GM21367 (cell line): ENCODE results near the gene VPREB3.

Experiments used
- ATAC-seq: cut with Tn5 transposase; IDR thresholded peaks from one replicate; pipeline ENCODE4 v1.9.1; 2021; ENCODE audit not compliant: unreplicated experiment

Gene VPREB3

DNA sequence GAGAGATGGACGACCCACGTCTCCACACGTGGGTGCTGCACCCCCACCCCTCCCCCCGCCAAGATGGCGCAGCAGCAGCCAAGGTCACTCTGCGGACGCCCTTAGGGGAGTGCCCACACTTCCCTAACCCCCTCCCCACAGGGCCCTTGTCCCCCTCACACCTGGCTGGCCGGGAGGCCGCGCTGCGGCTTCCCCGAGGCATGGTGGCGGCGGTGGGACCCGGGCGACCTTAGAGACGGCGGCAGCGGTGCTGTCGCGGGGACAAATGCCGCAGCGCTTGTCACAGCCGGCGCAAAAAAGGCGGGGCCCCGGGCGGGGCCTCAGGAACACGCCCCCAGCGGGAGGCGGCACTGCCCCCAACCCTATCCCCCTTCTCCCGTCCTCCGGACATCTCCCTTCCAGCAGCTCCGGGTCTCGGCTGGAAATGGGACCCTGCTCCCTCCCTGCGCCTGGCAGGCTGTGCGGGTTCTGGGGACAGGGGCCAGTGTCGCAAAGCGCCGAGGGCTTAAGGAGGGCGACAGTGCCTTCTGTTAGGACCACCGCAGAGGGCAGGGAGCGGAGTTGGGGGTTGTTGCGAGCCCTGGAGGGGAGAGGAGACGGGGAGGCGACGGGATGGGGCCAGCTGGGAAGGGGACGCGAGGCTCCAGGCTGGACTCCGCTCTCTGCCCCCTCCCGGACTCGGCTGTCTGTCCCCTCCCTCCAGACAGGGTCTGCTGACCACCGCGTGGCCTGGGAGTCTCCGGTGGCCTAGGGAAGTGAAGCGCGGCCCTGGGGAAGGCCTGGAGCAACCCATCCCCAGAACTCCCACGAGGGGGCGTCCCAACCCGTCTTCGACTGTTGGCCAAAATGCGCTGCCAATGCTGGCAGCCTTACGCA, 13.7 kb upstream of the VPREB3 start, which contains the start of gene CHCHD10:
CHCHD10 (minus strand) TSS at position 300 of the 876 bp plus-strand sequence; CDS start at position 202, 98 bp downstream.
- ATAC-seq, result no peak

DNA sequence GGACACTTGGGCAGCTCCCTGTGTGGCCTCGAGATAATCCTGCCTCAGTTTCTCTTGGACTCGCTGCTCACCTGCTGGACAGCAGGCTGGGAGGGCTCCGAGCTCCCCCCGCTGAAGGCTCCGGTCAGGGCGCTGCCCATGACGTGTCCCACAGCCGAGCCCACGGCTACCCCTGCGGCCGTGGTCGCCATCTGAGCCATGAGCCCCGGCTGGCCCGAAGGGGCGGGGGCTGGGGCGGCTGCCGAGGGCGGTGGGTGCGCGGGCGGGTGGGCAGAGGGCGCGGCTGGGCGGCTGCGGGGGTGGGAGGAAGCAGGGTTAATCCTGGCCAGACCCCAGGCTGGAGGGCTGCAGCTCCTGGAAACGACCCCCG, 13.1 kb upstream of the VPREB3 start:
- no peak for ATAC-seq

DNA sequence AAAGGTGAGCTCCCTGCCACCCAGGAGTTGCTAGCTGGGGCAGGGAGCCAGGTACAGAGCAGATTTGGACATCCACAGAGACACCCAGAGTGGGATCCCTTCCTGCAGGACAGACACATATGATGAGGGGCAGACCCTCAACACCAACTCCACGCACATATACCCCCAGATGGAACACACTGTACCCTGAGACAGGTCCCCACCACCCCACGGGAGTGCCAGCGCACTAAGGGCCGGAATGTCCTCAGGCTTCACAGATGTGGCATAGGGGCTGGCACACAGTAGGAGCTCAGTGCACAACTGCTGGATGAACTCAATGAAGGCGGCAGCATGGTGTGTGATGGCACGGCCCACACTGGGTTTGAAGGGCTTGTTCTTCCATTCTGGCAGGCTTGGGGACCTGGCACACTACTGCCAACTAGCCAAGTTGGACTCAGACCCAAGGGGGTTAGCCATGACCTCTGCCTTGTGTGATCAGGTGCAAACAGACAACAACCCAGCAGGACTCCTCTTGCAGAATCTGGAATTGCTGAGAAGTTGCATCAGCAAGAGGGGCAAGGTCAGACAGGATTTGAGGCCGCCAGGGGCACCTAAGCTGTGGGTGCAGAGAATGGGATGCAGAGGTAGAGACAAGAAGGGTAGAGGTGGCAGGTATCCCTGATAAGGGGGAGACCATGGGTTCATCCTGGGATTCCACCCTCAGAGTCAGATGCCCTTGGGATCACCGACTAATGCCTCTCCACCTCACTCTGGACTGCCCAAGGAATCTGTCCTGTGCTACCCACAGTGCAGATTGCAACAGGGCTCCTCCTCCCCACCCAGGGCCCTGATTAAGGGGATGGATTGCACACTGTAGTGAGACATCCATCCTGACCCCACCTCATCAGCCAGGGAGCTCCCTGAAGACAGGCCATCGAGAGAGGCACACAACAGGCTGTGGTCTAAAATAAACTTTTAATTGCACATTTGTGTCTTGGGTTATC, 11.0 kb upstream of the VPREB3 start:
- ATAC-seq, result no peak

DNA sequence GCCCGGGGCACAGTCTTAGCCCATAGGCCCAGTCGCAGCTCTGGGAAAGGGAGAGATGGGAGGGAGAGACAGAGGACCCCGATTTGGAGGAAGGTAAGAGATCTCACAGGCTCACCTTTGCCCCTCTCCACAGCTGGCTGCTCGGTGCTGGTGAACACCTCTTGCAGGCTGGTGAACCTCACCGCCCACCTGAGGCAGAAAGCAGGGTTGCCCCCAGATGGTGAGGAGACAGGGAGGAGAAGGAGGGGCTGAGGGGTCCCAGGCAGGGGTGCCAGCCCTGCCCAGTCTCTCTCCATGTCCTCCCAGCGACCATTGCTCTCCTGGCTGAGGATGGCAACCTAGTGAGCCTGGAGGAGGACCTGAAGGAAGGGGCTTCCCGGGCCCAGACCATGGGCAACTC, 9.7 kb upstream of the VPREB3 start:
- ATAC-seq, result no peak

DNA sequence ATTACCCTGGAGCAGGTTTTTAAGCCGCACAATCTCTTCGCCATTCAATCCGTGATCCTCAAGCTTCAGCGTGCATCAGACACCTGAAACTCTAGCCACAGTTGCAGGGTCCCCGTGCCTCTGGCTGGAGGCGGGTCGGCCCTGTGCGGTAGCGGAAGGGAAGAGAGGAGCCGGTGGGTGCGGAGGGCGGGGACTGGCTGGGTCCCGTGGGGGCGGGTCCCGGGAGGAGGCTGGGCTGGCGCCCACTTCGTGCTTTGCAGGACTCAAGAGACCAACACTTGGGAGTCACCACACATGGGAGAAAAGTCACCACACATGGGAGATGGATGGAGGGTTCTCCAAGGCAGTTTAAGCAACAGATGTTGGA, 9.3 kb upstream of the VPREB3 start:
- ATAC-seq, result no peak

DNA sequence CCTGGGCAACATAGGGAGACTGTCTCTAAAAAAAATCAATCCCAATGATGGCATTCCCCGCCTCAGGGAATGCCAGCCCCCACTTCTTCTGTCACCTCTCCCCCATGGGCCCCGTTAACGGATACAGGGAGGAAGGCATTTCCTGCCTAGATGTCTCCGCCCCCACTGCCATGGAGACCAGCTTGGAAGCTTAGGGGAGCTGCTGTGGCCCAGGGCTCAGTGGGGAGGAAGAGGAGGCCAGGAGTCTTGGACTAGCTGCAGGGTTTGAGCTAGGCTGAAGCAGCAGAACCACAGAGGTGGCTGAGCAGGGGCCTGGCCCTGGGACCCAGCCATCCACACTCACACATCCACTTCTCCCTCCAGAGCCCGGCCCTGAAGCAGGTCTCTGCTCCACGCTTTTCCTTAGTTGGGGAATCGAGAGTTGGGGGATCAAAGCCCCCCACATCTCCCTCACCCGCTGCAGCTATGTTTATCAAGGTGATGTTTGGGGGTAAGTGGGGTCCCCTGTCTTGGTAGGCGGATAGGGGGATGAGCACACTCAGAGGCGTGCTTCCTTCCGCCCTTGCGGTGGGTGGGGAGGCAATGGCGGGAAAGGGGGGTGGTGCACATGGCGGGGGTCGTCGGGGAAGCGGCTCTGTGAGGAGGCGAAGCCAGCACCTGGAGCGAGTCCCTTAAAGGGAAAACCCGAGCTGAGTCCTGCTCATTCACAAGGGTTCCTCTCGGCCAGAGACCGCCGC, 8.8 kb upstream of the VPREB3 start, which contains the start of gene C22orf15:
C22orf15 (plus strand) TSS at position 149 of the 737 bp plus-strand sequence; CDS start at position 466, 317 bp downstream.
- ATAC-seq, result no peak

DNA sequence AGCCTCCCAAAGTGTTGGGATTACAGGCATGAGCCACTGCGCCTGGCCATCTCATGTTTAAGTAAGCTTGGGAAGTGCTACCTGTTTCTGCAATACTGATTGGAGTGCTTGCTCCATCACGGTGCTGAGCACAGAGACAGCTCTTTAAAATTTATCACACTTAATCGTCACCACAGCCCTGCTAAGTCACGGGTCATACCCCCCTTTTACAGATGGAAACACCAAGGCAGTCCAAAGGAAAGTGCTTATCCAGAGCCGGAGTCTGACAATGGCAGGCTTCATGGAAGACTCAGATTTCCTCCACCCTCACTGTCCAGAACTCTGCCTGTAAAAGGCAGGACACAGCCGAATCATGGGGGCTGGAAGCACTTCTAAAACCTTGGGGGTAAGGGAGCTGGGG, 5.8 kb upstream of the VPREB3 start:
- ATAC-seq, result no peak

DNA sequence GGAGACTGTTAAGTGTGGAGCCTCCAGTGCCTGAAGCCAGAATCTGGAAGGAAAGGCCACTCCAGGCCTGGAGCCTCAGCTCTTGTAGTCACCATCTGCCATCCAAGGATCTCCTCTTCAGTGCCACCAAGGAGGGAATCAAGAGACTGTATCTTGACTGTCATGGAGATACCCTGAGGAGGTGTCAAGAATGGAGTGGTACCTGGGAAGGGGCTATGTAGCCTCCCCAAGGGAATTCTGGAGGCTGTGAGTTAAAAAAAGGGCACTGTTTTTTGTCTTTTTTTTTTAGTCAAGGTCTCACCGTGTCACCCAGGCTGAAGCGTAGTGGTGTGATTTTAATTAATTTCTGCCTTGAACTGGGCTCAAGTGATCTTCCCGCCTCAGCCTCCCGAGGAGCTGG, 5.3 kb upstream of the VPREB3 start:
- ATAC-seq, result no peak

DNA sequence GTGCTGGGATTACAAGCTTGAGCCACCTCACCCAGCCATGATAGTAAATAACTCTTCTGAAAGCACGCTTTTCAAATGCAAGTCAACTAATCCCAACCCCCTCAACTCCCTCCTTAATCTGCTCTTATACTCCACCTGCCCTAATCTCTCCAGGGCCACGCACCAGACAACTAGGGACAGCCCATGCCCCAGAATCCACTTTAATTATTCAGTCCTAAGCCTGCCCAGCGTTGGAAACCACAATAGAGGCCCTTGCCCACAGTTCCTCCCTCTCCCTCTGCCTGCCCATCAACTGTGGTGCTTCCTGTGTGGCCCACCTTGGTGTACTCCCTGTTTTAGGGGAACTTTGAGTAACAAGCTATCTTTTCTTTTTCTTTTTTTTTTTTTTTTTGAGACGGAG, 2.7 kb upstream of the VPREB3 start:
- no peak for ATAC-seq

DNA sequence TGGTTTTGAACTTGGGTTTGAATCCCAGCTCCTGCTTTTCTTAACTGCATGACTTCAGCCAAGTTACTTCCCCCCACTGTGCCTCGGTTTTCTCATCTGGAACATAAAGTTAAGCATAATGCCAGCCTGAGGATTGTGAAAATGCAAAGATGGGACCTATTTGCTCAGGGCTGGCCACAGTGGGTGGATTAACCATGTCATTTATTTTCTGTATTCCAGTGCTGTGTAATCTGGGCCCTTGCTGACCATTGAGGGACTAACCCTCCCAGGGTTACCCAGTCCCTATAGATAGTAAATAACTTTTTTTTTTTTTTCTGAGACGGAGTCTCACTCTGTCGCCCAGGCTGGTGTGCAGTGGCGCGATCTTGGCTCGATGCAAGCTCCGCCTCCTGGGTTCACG, 1.5 kb upstream of the VPREB3 start:
- no peak for ATAC-seq

DNA sequence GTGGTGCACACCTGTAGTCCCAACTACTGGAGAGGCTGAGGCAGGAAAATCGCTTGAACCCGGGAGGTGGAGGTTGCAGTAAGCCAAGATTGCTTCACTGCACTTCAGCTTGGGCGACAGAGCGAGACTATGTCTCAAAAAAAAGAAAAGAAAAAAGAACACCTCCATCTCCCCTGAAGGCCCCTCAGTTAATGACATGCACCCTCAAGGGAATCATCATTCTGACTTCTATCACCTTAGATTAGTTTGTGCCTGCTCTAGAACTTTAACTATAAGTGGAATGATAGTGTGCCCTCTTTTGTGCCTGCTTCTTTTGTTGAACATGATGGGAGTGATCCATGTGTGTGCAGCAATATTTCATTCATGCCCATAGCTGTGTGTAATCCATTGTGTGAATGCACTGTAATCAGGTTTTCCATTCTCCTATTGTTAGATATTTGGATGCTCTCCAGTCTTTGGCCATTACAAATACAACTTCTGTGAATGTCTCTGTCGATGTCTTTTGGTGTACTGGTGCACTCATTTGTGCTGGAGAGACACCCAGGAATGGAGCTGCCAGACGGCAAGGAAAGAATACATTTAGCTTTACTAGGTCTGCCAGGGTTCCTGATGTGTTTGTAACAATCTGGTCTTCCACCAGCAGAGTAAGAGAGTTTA, 883 bp upstream of the VPREB3 start:
- no peak for ATAC-seq

DNA sequence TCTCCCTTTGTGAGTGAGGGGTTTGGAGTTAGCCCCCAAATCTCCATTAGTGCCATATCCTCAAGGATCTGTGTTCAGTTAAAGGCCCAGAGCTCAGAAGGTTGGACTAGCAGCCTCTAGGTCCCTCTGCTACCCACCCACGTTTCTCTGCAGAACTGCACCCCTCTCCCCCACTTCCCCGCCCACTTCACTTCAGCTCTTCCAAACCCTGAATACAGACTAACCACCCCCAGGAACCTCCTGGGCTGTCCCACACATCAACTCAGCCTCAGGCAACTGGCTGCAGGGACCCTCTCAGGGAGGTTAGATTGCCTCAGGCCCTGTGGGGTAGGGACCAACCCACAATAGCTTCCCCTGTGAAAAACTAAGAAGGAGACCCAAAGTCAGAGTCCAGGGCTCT, 840 bp downstream of the VPREB3 start:
- no peak for ATAC-seq

DNA sequence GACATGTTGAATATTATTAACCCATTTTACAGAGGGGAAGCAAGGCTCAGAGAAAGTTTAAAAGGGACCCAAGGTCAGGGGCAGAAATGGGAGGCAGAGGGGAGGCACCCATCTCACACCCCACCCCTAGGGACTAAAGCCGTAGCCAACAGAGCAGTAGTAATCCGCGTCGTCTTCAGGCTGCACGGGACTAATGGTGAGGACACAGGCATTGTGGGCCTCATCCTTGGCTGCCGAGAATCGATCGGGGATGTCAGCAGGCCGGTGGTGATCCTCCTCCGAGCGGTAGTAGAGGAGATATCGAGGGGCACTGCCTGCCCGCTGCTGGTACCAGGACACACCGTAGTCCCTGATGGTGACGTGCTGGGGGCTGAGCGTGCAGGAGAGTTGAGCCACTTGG, 1.5 kb downstream of the VPREB3 start:
- ATAC-seq, result no peak

DNA sequence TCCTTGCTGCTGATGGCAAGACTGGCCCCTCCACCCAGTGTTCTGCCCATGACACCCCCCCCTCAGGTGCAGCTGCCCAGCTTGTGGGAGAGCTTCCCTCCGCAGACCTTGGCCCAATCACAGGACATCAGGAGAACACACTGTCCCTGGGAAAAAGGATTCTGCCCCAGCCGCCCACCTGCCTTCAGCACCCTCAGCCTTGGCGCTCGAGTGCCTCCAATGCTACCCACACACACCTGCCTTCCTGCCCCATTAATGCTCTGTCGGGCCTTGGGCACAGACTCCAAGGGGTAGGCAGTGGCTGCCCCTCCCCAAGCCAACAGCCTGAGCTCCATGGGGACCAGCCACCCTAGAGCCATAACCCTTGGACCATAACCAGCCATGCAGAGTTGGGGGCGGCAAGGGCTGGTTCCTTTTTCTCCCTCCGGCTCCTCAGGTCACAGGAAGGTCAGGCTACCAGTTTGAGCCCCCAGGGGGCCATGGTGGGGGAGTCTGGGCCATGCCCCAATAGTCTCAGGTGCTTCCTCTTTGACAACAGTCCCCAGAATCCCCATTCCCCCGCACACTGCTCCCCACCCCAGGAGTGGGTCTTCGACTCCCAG, 2.0 kb downstream of the VPREB3 start:
- ATAC-seq, result no peak

DNA sequence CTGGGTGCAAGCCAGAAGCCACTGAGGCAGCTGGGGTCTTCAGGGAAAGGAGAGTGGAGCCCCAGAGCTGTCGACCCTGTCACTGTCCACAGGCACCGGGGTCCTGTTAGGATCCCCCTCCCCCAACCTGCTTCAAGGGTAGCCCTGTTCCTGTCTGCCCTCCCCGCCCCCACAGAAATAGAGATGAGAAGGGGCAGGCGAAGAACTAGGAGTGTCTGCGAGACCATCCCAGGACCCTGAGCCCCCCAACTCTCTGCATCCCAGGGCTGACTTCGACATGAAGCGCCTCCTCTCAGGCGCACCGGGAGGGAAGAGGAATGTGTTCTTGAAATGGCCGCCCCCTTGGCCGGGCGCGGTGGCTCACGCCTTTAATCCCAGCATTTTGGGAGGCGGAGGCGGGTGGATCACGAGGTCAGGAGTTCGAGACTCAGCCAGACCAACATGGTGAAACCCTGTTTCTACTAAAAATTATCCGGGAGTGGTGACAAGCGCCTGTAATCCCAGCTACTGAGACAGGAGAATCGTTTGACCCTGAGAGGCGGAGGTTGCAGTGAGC, 2.7 kb downstream of the VPREB3 start:
- peak; percentile 17 for ATAC-seq

DNA sequence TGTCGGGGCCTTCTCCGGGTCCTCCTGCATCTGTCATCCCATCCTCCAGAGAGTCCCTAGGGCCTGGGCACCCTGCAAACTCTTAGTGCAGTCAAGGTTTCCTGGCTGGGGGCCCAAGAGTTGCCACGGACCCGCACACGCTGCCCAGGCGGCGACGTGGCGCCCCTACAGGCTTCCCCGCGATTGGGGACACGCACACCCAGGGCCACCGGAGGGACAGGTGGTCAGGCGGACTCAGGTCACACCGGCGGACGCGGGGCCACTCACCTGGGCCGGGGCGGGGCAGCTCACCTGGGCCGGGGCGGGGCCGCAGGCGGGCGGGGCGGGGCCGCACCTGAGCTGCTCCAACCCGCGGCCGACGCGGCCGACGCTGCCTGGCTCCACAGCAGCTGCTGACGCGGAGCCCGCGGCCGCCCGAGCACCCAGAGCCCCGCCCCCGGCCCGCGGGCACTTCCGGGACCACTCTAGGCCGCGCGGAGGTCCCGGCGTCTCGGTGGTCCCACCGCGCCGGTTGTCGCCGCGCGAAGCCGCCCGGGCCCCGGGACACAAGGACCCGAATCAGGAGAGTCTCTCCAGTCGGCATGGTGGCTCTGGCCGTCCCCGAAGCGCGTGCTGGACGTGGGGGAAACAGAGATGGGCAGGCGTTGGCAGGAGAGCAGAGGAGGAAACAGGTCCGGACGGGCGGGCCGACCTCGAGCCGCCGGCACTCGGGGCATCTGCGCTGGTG, 3.3 kb downstream of the VPREB3 start, which contains the start of gene ZNF70:
ZNF70 (minus strand) TSS at position 399 of the 727 bp plus-strand sequence. CDS start 5,972 bp downstream, outside the sequence.
- peak; percentile 64 for ATAC-seq

DNA sequence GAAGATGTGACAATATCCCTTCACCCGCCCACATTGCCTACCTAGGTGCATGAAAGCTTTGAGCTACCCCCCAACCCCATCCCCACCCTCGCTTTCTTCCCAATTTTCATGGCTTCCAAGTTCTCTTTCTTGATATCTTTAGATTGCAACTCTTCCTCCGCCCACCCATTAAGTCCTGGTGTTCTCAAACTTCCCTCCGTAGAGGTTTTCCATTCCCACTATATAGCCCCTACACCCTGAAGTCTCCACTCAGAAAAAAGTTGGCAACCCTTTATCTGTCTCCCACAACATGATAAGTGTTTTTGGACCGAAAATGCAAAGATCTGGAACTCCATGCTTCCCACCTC, 3.9 kb downstream of the VPREB3 start:
- ATAC-seq, result no peak

DNA sequence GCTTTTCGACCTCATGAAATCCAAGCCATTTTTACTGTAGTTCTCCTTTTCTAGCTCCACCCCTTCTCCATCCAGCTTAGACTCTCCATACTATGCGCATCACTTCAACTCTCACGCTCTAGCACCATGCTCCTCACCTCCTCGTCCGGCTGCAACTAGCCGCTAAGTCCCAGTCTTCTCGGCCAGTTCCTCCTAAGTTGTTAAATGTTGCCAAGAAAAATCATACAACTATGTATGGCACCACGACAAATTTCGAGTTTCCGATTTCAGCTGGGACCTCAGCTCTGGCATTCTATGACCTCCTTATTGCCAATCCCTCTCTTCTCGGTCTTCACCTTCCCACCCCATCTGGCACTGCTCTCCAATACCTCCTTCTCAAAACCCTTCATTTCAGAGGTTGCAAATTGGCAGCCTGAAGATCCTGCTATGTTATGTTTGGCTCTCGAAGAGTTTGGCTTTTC, 4.4 kb downstream of the VPREB3 start:
- ATAC-seq, result no peak

DNA sequence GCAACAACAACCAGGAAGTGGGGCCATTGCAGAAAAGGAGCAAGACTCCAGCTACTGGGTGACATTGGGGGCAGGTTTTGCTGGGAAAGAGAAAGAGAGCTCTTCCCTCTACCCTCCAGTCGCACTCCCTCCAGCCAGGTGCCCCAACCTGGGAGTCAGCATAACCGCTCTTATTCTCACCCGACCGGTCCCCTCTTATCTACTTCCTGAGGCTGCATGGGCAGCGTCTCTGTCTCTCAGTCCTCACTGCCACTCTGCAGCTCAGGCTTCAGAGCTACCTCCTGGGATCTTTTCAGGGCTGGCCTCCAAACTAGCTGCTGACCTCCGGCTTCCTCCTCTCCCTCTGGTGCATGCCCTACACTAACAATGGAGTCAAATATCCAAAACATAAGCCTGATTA, 8.4 kb downstream of the VPREB3 start:
- ATAC-seq, result no peak
